Esophagus (tissue), 2 donors: ENCODE results near the gene ATP1B3. TPM values are rescaled to one million over a fixed set of nuclear protein-coding genes. Genes with fewer than 3 reads are reported as not detected.

ENCODE experiments used
- H3K27ac ChIP-seq, 2 donors: one replicate each; pipeline ENCODE4 v1.5.1; 2013; ENCODE audit warnings: low read depth in 2 of 2, mild to moderate bottlenecking in 2 of 2, inconsistent platforms in 1 of 2, low read length in 1 of 2, moderate library complexity in 1 of 2
- H3K27me3 ChIP-seq, 2 donors: one replicate each; pipeline ENCODE4 v1.6.1; 2013; ENCODE audit warnings: low read length in 2 of 2, control low read depth in 1 of 2, mild to moderate bottlenecking in 1 of 2; ENCODE audit not compliant: insufficient read depth in 2 of 2, control insufficient read depth in 1 of 2
- H3K36me3 ChIP-seq, 2 donors: one replicate each; pipeline ENCODE4 v1.6.1; 2013; ENCODE audit warnings: low read length in 1 of 2; ENCODE audit not compliant: control insufficient read depth in 2 of 2, insufficient read depth in 2 of 2
- H3K4me1 ChIP-seq, 2 donors: one replicate each; pipeline ENCODE4 v1.6.1; 2013; ENCODE audit warnings: low read length in 1 of 2; ENCODE audit not compliant: control insufficient read depth in 2 of 2, insufficient read depth in 2 of 2
- H3K4me3 ChIP-seq, 2 donors: one replicate each; pipeline ENCODE4 v1.5.1; 2013; ENCODE audit warnings: low read length in 2 of 2, mild to moderate bottlenecking in 2 of 2, low read depth in 1 of 2, moderate library complexity in 1 of 2
- H3K9me3 ChIP-seq, 2 donors: one replicate each; pipeline ENCODE4 v1.6.1; 2013; ENCODE audit warnings: mild to moderate bottlenecking in 2 of 2, low read depth in 1 of 2, low read length in 1 of 2, moderate library complexity in 1 of 2; ENCODE audit not compliant: control insufficient read depth in 2 of 2, insufficient read depth in 1 of 2
- WGBS, 2 donors: extraction: QIAGEN DNeasy Blood & Tissue Kit; methylation state at CpG; one replicate each; pipeline ENCODE4 v1.1.7; 2013; 5-methylcytosine and 5-hydroxymethylcytosine counted together
- polyA plus RNA-seq, 2 donors: library from polyadenylated mRNA; stranded (reverse); fragments of 200-250 nt; gene quantifications; one replicate each; pipeline ENCODE4 v1.2.3, GENCODE V29; 2013
- donor health status: healthy with polysubstance abuse.
- donor health status: Bipolar disorder and iron deficiency.

The ATP1B3 gene
- polyA plus RNA-seq, 2 donors, result 134 to 173 TPM

- Histone ChIP-seq H3K27me3 (no peaks in the 10 kb centered on the region), H3K9me3 (no peaks in the 10 kb centered on the region), H3K4me1 (no peaks in the 10 kb centered on the region), H3K36me3 (peaks cover 0 to 3% of the 10 kb centered on the region in 2 donors), H3K4me3 (no peak overlapping the region), H3K27ac (no peak overlapping the region)
- WGBS, 2 donors, result 69 to 73% methylated on average over 16 of the region's 16 CpGs
Observed at GRCh38 chr3:141933421-141934300, 57.2 kb downstream of the ATP1B3 start.

- H3K36me3 ChIP-seq, result no peaks in the 10 kb centered on the region
- no peaks in the 10 kb centered on the region for H3K9me3 ChIP-seq
- H3K27me3 ChIP-seq, result no peaks in the 10 kb centered on the region
- no peaks in the 10 kb centered on the region for H3K4me1 ChIP-seq
- H3K27ac ChIP-seq, result no peak overlapping the region
- H3K4me3 ChIP-seq, result no peak overlapping the region
- WGBS, 2 donors, result 75 to 82% methylated on average over 4 of the region's 4 CpGs
Observed at GRCh38 chr3:141934354-141934753, 57.9 kb downstream of the ATP1B3 start.

GRCh38 chr3:141938011-141938500 lies 61.6 kb downstream of the ATP1B3 start:
- peaks cover 0 to 3% of the 10 kb centered on the region in 2 donors for H3K4me1 ChIP-seq
- peak overlapping the region; percentile 76 to 90 for H3K27ac ChIP-seq
- WGBS, 2 donors, result 63 to 65% methylated on average over 20 of the region's 20 CpGs
- H3K27me3 ChIP-seq, result no peaks in the 10 kb centered on the region
- peak overlapping the region in 1 of 2 donors; percentile 16 for H3K4me3 ChIP-seq
- no peaks in the 10 kb centered on the region for H3K36me3 ChIP-seq
- no peaks in the 10 kb centered on the region for H3K9me3 ChIP-seq

GRCh38 chr3:141939759-141940158 lies 63.3 kb downstream of the ATP1B3 start:
- Histone ChIP-seq H3K4me3 (no peak overlapping the region), H3K27me3 (no peaks in the 10 kb centered on the region), H3K9me3 (no peaks in the 10 kb centered on the region), H3K4me1 (peaks cover 0 to 3% of the 10 kb centered on the region in 2 donors), H3K36me3 (no peaks in the 10 kb centered on the region), H3K27ac (peak overlapping the region; percentile 58 to 81)
- WGBS, 2 donors, result 67 to 71% methylated on average over 4 of the region's 4 CpGs

GRCh38 chr3:141940194-141940776 lies 63.8 kb downstream of the ATP1B3 start:
- 31 to 38% methylated on average over 12 of the region's 12 CpGs for WGBS, 2 donors
- Histone ChIP-seq H3K27ac (peak overlapping the region; percentile 58 to 65), H3K4me1 (peaks cover 0 to 3% of the 10 kb centered on the region in 2 donors), H3K36me3 (no peaks in the 10 kb centered on the region), H3K4me3 (no peak overlapping the region), H3K27me3 (no peaks in the 10 kb centered on the region), H3K9me3 (no peaks in the 10 kb centered on the region)

GRCh38 chr3:141941093-141941492 lies 64.7 kb downstream of the ATP1B3 start:
- H3K27me3 ChIP-seq, result no peaks in the 10 kb centered on the region
- H3K4me1 ChIP-seq, result peaks cover 0 to 3% of the 10 kb centered on the region in 2 donors
- no peaks in the 10 kb centered on the region for H3K36me3 ChIP-seq
- H3K27ac ChIP-seq, result no peak overlapping the region
- H3K9me3 ChIP-seq, result no peaks in the 10 kb centered on the region
- 54 to 70% methylated on average over 8 of the region's 8 CpGs for WGBS, 2 donors
- no peak overlapping the region for H3K4me3 ChIP-seq

DNA sequence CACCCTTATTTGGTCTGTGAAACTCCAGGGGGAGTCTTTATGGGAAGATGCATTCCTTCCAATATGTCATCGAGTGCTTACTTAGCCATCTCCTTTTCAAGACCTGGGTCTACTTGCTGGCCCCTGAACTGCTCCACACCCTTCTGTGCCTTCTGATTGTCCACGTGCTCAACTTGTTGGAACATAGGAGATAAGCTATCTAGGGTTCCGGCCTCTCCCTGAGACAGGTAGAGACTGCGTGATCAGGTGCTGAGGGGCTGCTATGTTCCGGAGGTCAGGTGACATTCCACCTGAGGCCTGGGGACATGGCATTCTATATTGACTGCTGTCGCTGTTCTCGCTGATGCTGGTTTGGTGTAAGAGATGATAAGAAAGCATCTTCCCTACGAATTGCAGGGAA lies 65.6 kb downstream of the ATP1B3 start:
- WGBS, 2 donors, result 84 to 96% methylated on average over 8 of the region's 8 CpGs
- Histone ChIP-seq H3K9me3 (no peaks in the 10 kb centered on the region), H3K27ac (no peak overlapping the region)

GRCh38 chr3:141945726-141946485 lies 69.5 kb downstream of the ATP1B3 start:
- WGBS, 2 donors, result 88 to 91% methylated on average over 16 of the region's 16 CpGs
- Histone ChIP-seq H3K9me3 (no peaks in the 10 kb centered on the region), H3K36me3 (no peaks in the 10 kb centered on the region), H3K27ac (no peak overlapping the region), H3K4me3 (no peak overlapping the region), H3K4me1 (peaks cover 0 to under 1% of the 10 kb centered on the region in 2 donors), H3K27me3 (no peaks in the 10 kb centered on the region)

More for the DNA sequence above, 65.6 kb downstream of the ATP1B3 start:
- H3K27me3 ChIP-seq, result no peaks in the 10 kb centered on the region
- no peaks in the 10 kb centered on the region for H3K36me3 ChIP-seq
- no peak overlapping the region for H3K4me3 ChIP-seq
- H3K4me1 ChIP-seq, result peaks cover 0 to 3% of the 10 kb centered on the region in 2 donors

DNA sequence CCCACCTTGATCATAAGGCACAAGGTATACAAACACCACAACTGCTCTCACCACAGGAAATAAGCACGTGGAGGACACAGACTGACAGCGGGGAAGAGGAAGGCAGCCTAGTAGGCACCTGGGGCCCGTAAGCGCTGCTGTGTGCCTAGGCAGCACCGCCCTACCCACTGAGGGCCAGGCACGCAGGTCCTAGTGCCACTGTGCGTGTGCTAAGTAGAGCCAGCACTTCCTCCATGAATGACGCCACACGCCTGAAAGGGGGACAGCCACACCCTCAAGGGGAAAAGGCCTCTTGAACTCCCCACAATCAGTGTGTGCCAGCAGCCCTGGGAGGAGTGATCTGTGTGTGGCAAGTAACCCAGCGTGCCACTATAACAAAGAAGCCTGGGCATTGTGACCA lies 73.0 kb downstream of the ATP1B3 start:
- H3K4me1 ChIP-seq, result peaks cover 0 to 2% of the 10 kb centered on the region in 2 donors
- no peaks in the 10 kb centered on the region for H3K36me3 ChIP-seq
- 88 to 92% methylated on average over 10 of the region's 10 CpGs for WGBS, 2 donors
- no peak overlapping the region for H3K4me3 ChIP-seq
- H3K27ac ChIP-seq, result no peak overlapping the region
- H3K9me3 ChIP-seq, result no peaks in the 10 kb centered on the region
- no peaks in the 10 kb centered on the region for H3K27me3 ChIP-seq
